SK-N-SH treated with all-trans-retinoic acid at 6 μM for 48 hours (cell line): ENCODE measurements around the gene TFB2M.

Experiments used
- ARNTL ChIP-seq: fragments of 450-650 bp; formaldehyde crosslinking; IDR thresholded peaks from 2 replicates; pipeline ENCODE4 v1.5.0; 2020; ENCODE audit warnings: low read depth, mild to moderate bottlenecking, moderate library complexity, borderline replicate concordance
- BACH2 ChIP-seq: fragments of 250-450 bp; sonication (Bioruptor Pico); IDR thresholded peaks from 2 replicates; pipeline ENCODE4 v1.9.0; 2021; ENCODE audit warnings: mild to moderate bottlenecking, borderline replicate concordance
- CSDC2 ChIP-seq: fragments of 250-450 bp; sonication (Bioruptor Pico); IDR thresholded peaks from 2 replicates; pipeline ENCODE4 v1.5.0; 2020; ENCODE audit warnings: mild to moderate bottlenecking, moderate library complexity
- ESRRG ChIP-seq: fragments of 250-450 bp; sonication (Bioruptor Pico); IDR thresholded peaks from 2 replicates; pipeline ENCODE4 v1.6.1; 2021; ENCODE audit warnings: mild to moderate bottlenecking
- GLIS3 ChIP-seq: fragments of 250-450 bp; sonication (Bioruptor Pico); IDR thresholded peaks from 2 replicates; pipeline ENCODE4 v1.5.0; 2020; ENCODE audit warnings: mild to moderate bottlenecking, moderate library complexity
- PPARA ChIP-seq: fragments of 250-450 bp; sonication (Bioruptor Pico); IDR thresholded peaks from 2 replicates; pipeline ENCODE4 v1.5.0; 2020; ENCODE audit warnings: mild to moderate bottlenecking, borderline replicate concordance
- RARB ChIP-seq: fragments of 250-450 bp; sonication (Bioruptor Pico); IDR thresholded peaks from 2 replicates; pipeline ENCODE4 v1.8.0; 2021; ENCODE audit warnings: mild to moderate bottlenecking, moderate library complexity
- SNAI2 ChIP-seq: fragments of 250-450 bp; sonication (Bioruptor Pico); IDR thresholded peaks from 2 replicates; pipeline ENCODE4 v1.5.0; 2020; ENCODE audit warnings: mild to moderate bottlenecking, moderate library complexity
- TCF4 ChIP-seq: fragments of 250-450 bp; sonication (Bioruptor Pico); IDR thresholded peaks from 2 replicates; pipeline ENCODE4 v1.8.0; 2021; ENCODE audit warnings: mild to moderate bottlenecking, moderate library complexity, borderline replicate concordance
- ZFP3 ChIP-seq: fragments of 250-450 bp; sonication (Bioruptor Pico); IDR thresholded peaks from 2 replicates; pipeline ENCODE4 v1.5.0; 2020; ENCODE audit warnings: mild to moderate bottlenecking, moderate library complexity
- ZNF565 ChIP-seq: fragments of 450-650 bp; formaldehyde crosslinking; conservative IDR thresholded peaks from 2 replicates; pipeline ENCODE4 v1.5.0; 2020; ENCODE audit warnings: low read depth, mild to moderate bottlenecking, moderate library complexity
- ZNF70 ChIP-seq: fragments of 450-650 bp; formaldehyde crosslinking; IDR thresholded peaks from 2 replicates; pipeline ENCODE4 v1.5.0; 2020; ENCODE audit warnings: mild to moderate bottlenecking, moderate library complexity
- TF ChIP-seq, protein P1 (sequence below): fragments of 250-450 bp; sonication (Bioruptor Pico); IDR thresholded peaks from 2 replicates; pipeline ENCODE4 v1.8.0; 2020; ENCODE audit warnings: mild to moderate bottlenecking, moderate library complexity, borderline replicate concordance
- TF ChIP-seq, protein P2 (sequence below): fragments of 250-450 bp; sonication (Bioruptor Pico); IDR thresholded peaks from 2 replicates; pipeline ENCODE4 v1.8.0; 2021; ENCODE audit warnings: low read depth, mild to moderate bottlenecking, moderate library complexity, borderline replicate concordance

DNA sequence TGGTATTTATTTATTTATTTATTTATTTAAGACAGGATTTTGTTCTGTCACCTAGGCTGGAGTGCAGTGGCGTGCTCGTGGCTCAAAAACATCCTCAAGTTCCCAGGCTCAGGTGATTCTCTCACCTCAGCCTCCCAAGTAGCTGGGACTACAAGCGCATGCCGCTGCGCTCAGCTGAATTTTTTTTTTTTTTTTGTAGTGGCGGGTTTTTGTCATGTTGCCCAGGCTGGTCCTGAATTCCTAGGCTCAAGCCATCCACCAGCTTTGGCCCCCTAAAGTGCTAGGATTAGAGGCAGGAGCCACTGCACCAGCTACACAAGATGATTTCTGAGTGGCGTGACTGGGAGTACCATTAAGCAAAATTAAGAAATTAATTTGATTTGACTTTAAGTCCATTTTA is 31.9 kb upstream of the TFB2M start:
- TF ChIP-seq ESRRG (CRISPR knock-in tag) (no peak), CSDC2 (CRISPR knock-in tag) (no peak), ZFP3 (CRISPR knock-in tag) (no peak), RARB (no peak), BACH2 (CRISPR knock-in tag) (no peak), PPARA (CRISPR knock-in tag) (no peak), ZNF565 (no peak), GLIS3 (no peak), SNAI2 (CRISPR knock-in tag) (no peak), ZNF70 (CRISPR knock-in tag) (no peak), TCF4 (no peak), ARNTL (CRISPR knock-in tag) (no peak)
- TF ChIP-seq, protein P1, sequence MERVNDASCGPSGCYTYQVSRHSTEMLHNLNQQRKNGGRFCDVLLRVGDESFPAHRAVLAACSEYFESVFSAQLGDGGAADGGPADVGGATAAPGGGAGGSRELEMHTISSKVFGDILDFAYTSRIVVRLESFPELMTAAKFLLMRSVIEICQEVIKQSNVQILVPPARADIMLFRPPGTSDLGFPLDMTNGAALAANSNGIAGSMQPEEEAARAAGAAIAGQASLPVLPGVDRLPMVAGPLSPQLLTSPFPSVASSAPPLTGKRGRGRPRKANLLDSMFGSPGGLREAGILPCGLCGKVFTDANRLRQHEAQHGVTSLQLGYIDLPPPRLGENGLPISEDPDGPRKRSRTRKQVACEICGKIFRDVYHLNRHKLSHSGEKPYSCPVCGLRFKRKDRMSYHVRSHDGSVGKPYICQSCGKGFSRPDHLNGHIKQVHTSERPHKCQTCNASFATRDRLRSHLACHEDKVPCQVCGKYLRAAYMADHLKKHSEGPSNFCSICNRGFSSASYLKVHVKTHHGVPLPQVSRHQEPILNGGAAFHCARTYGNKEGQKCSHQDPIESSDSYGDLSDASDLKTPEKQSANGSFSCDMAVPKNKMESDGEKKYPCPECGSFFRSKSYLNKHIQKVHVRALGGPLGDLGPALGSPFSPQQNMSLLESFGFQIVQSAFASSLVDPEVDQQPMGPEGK (CRISPR knock-in tag): no peak
- TF ChIP-seq, protein P2, sequence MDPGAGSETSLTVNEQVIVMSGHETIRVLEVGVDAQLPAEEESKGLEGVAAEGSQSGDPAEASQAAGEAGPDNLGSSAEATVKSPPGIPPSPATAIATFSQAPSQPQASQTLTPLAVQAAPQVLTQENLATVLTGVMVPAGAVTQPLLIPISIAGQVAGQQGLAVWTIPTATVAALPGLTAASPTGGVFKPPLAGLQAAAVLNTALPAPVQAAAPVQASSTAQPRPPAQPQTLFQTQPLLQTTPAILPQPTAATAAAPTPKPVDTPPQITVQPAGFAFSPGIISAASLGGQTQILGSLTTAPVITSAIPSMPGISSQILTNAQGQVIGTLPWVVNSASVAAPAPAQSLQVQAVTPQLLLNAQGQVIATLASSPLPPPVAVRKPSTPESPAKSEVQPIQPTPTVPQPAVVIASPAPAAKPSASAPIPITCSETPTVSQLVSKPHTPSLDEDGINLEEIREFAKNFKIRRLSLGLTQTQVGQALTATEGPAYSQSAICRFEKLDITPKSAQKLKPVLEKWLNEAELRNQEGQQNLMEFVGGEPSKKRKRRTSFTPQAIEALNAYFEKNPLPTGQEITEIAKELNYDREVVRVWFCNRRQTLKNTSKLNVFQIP: no peak
